Stimulated activated CD8-positive, alpha-beta memory T cell treated with anti-CD3 and anti-CD28 coated beads, Interleukin-4, amount 100 ng/mL, for 4 hours (primary cell): ENCODE results near the gene MST1.

Experiments used
- DNase-seq, 2 donors: peaks; one replicate each; pipeline ENCODE4 v3.0.0-alpha.2; 2020; ENCODE audit warnings: low read depth in 2 of 2, low spot score in 1 of 2

Gene MST1

DNA sequence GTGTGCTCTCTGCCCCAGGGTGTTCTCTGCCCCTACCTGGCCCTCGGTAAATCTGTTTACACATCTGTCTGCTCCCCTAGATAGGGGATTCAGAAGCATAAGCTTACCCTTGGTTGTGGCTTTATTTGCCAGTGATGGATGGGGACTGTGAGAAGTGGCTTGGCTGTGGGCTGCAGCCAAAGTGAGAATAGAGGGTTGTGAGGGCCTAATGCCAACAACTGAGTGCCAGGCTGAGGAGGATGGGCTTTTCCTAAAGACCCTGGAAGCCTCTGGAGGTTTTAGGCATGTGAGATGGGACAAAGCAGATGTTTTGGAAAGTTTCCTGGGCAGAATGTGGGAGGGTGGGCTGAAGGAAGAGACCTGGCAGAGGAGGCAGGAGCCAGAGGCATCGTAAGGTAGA lies 30.6 kb downstream of the MST1 start:
- DNase-seq: no peak

- DNase-seq: no peak
Measured at GRCh38 chr3:49657208-49657915, 31.9 kb downstream of the MST1 start.

DNA sequence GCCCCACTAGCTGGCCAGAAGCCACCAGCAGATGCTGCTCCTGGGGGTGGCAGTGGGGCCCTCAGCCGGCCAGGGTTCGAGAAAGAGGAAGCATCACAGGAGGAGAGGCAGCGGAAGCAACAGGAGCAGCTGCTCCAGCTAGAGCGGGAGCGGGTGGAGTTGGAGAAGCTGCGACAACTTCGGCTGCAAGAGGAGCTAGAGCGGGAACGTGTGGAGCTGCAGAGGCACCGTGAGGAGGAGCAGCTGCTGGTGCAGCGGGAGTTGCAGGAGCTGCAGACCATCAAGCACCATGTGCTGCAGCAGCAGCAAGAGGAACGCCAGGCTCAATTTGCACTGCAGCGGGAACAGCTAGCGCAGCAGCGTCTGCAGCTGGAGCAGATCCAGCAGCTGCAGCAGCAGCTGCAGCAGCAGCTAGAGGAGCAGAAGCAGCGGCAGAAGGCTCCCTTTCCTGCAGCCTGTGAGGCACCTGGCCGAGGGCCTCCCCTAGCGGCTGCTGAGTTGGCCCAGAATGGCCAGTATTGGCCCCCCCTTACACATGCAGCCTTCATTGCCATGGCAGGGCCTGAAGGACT lies 32.6 kb downstream of the MST1 start:
- no peak for DNase-seq

- DNase-seq: no peak
Measured at GRCh38 chr3:49655731-49656285, 33.5 kb downstream of the MST1 start.

DNA sequence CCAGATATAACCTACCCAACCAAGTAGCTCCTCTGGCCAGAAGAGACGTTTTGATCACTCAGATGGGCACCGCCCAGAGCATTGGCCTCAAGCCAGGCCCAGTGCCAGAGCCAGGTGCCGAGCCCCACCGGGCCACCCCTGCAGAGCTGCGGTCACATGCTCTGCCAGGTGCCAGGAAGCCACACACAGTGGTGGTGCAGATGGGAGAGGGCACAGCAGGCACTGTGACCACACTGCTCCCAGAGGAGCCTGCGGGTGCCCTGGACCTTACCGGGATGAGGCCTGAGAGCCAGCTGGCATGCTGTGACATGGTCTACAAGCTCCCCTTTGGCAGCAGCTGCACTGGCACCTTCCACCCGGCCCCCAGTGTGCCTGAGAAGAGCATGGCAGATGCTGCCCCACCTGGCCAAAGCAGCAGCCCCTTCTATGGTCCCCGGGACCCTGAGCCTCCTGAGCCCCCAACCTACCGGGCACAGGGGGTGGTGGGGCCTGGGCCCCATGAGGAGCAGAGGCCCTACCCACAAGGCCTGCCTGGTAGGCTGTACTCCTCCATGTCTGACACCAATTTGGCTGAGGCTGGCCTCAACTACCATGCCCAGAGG lies 34.2 kb downstream of the MST1 start:
- no peak for DNase-seq

GRCh38 chr3:49654176-49654825 lies 35.0 kb downstream of the MST1 start:
- no peak for DNase-seq

DNA sequence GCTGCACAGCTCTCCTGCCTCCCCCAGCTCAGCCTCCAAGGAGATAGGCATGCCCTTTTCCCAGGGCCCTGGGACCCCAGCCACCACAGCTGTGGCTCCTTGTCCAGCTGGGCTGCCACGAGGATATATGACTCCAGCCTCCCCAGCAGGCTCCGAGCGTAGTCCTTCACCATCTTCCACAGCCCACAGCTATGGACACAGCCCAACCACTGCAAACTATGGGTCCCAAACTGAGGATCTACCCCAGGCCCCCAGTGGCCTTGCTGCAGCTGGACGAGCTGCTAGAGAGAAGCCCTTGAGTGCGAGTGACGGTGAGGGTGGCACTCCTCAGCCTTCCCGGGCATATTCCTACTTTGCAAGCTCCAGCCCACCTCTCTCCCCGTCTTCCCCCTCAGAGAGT lies 35.7 kb downstream of the MST1 start:
- no peak for DNase-seq

DNA sequence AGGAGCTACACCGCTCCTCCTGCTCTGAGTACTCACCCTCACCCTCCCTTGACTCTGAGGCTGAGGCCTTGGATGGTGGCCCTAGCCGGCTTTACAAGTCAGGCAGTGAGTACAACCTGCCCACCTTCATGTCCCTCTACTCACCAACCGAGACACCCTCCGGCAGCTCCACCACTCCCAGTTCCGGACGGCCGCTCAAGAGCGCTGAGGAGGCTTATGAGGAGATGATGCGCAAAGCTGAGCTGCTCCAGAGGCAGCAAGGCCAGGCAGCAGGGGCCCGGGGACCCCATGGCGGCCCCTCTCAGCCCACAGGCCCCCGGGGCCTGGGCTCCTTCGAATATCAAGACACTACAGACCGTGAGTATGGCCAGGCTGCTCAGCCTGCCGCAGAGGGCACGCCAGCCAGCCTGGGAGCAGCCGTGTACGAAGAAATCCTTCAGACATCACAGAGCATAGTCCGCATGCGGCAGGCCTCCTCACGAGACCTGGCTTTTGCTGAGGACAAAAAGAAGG lies 36.3 kb downstream of the MST1 start:
- no peak for DNase-seq

DNA sequence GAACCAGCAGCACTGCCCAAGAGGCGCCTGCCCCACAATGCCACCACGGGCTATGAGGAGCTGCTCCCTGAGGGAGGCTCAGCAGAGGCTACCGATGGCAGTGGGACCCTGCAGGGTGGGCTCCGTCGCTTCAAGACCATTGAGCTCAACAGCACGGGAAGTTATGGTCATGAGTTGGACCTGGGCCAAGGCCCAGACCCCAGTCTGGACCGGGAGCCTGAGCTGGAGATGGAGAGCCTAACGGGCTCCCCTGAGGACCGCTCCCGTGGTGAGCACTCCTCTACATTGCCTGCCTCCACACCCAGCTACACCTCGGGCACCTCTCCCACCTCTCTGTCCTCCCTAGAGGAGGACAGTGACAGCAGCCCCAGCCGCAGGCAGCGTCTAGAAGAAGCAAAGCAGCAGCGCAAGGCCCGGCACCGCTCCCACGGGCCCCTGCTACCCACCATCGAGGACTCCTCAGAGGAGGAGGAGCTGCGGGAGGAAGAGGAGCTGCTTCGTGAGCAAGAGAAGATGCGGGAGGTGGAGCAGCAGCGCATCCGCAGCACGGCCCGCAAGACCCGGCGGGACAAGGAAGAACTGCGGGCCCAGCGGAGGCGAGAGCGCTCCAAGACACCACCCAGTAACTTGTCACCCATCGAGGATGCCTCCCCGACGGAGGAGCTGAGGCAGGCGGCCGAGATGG lies 36.9 kb downstream of the MST1 start:
- no peak for DNase-seq

GRCh38 chr3:49650637-49651036 lies 38.6 kb downstream of the MST1 start:
- no peak for DNase-seq

- no peak for DNase-seq
Measured at GRCh38 chr3:49650177-49650576, 39.1 kb downstream of the MST1 start.

DNA sequence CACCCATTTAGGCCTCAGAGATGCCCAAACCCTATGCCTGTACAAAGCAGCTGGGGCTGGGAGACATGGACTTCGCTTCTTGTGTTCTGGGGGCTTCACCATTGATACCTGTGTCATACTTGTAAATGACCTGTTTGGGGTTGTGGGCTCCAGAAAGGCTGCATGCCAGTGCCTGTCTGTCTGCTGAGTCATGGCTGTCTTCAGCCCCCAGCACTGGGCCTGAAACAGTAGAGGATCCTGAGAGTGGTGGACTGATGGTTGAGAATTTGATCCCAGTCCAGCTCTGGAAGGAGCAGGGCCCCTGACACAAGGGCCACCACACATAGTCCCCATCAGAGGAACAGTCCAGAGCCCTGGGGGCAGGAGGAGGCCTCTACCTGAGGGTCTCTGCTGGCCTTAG lies 39.7 kb downstream of the MST1 start:
- no peak for DNase-seq

GRCh38 chr3:49648354-49649019 lies 40.8 kb downstream of the MST1 start:
- DNase-seq: no peak

DNA sequence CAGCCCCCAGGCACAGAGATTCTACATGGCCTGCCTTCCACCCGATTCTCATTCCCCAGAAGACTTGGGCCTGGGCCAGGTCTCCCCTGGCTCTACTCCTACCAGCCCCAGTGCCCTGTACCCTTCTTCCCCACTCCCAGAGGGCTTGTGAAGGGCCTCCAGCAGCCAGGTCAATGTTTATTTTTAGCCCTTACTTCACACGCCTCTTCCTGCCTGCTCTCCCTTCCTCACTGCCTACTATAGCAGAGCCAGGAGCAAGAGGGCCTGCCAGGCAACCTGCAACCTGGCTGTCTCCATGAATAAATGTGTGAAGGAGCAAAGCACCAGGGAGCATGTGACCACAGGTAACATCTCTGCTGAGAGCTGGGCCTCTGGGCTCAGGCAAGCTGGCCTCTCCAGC lies 41.5 kb downstream of the MST1 start:
- no peak for DNase-seq

GRCh38 chr3:49646236-49646635 lies 43.0 kb downstream of the MST1 start:
- no peak for DNase-seq

DNA sequence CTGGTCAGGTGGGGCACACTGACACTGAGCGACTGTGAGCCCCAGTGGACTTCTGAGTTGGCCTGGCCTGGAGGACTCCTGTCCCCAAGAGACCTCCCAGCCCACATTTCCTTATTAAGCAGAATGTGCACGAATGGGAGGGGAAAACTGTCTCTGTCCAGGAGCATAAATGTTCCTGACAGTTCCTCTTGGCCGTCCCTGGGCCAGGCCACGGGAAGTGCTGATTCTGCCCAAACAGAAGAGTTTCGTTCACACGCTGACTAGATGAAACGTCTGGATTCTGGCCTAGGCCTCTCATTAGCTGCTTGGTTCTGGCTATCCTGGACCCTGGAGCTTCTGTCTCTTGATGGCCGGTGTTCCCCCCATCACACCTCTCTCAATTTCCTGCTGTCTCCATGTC lies 44.6 kb downstream of the MST1 start:
- DNase-seq: no peak

GRCh38 chr3:49642708-49643145 lies 46.5 kb downstream of the MST1 start:
- DNase-seq: no peak

DNA sequence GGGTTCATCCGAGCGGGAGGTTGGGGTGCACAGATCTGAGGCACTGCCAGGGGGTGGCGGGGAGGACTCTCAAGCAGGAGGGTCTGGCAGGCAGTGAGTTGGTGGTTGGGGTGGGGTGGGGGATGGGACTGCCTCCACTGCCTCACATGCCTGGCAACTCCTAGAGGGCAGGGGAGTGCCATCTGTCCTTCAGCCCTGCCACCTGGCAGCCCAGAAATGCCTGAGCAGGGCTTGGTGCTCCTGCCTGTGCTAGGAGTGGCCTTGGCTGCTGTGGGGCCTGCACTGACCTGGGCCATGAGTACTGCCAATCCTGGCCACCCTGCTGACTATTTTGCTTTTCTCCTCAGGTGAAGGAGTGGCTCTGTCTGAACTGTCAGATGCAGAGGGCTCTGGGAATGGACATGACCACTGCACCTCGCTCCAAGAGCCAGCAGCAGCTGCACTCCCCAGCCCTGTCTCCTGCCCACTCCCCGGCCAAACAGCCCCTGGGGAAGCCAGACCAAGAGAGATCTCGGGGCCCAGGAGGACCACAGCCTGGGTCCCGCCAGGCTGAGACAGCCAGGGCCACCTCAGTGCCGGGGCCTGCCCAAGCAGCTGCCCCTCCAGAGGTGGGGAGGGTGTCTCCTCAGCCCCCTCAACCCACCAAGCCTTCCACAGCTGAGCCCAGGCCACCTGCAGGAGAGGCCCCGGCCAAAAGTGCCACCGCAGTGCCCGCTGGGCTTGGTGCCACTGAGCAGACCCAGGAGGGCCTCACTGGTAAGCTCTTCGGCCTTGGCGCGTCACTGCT lies 47.2 kb downstream of the MST1 start:
- DNase-seq: no peak

DNA sequence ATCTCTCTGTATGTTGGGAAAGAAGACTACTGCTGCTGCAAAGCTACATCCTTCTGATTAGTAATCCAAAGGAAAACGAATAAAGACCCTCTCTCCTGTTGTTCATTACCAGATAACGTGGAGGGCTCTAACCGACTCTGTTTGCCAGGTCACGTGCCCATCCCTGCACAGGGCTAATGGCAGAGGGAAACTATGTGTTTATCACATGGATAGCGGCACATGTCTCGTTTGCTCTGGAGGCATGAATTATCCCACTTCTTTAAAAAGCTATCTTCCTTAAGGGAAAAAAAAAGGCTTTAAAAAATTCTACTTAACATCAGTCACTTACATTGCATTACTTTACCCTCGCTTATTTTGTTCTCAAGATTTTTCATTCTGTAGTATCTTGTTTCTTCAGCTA lies 48.0 kb downstream of the MST1 start:
- DNase-seq: no peak

- no peak for DNase-seq
Measured at GRCh38 chr3:49639551-49639950, 49.7 kb downstream of the MST1 start.
